GM19240 (cell line): ENCODE results near the gene OSM.
"Not testable (repeated sequence)": the region's sequence is repeated elsewhere in the genome, so short reads cannot be mapped to it uniquely, and the experiment has no call there.

Experiments used
- DNase-seq: peaks from one replicate; pipeline ENCODE4 v3.0.0; 2011; ENCODE audit warnings: low spot score; ENCODE audit not compliant: insufficient read length

Gene OSM

GRCh38 chr22:30245181-30245984, 21.3 kb downstream of the OSM start:
- DNase-seq = no peak

GRCh38 chr22:30244641-30245040, 22.0 kb downstream of the OSM start:
- DNase-seq = no peak

GRCh38 chr22:30244066-30244465, 22.6 kb downstream of the OSM start:
- DNase-seq = no peak

GRCh38 chr22:30243661-30244060, 23.0 kb downstream of the OSM start:
- DNase-seq = no peak

GRCh38 chr22:30241576-30242371, 24.9 kb downstream of the OSM start:
- no peak for DNase-seq

- DNase-seq = no peak
Observed at GRCh38 chr22:30240541-30241417, 25.9 kb downstream of the OSM start.

GRCh38 chr22:30239488-30240405, 26.9 kb downstream of the OSM start:
- DNase-seq = no peak

- no peak for DNase-seq
Observed at GRCh38 chr22:30238661-30239487, 27.8 kb downstream of the OSM start.

- DNase-seq = no peak
Observed at GRCh38 chr22:30238136-30238535, 28.5 kb downstream of the OSM start.

- no peak for DNase-seq
Observed at GRCh38 chr22:30236875-30237274, 29.8 kb downstream of the OSM start.

GRCh38 chr22:30235687-30236170, 30.9 kb downstream of the OSM start:
- no peak for DNase-seq

GRCh38 chr22:30234786-30235470, 31.7 kb downstream of the OSM start:
- no peak for DNase-seq

GRCh38 chr22:30234325-30234724, 32.3 kb downstream of the OSM start:
- DNase-seq = not testable (repeated sequence)

- DNase-seq = no peak
Observed at GRCh38 chr22:30233582-30233981, 33.1 kb downstream of the OSM start.

- no peak for DNase-seq
Observed at GRCh38 chr22:30232716-30233218, 33.9 kb downstream of the OSM start.

- DNase-seq = no peak
Observed at GRCh38 chr22:30230787-30231461, 35.7 kb downstream of the OSM start.

GRCh38 chr22:30230330-30230729, 36.3 kb downstream of the OSM start:
- DNase-seq = no peak
